ENCODE measurements around the gene CRB2.
"Not testable (repeated sequence)": the region's sequence is repeated elsewhere in the genome, so short reads cannot be mapped to it uniquely, and the experiment has no call there.

Gene CRB2

DNA sequence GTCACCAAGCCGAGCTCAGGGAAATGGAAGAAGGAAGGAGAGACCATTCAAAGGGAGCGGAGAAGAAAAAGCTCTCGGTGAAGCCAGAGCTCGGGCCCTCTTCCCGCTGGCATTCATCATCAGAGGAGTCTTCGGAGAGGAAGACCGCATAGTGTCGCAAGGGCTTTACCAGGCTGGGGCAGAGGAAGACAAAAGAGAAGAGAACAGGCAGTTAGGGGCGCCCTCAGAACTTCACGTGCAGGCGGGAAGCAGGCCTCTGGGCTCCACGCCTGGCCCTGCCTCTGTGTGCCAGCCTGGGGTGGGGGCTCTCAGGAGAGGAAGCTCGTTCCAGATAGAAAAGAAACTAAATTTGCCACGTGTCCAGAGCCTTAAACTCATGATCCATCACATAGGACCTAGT, 31.7 kb downstream of the CRB2 start:
- no peak for DNase-seq

DNA sequence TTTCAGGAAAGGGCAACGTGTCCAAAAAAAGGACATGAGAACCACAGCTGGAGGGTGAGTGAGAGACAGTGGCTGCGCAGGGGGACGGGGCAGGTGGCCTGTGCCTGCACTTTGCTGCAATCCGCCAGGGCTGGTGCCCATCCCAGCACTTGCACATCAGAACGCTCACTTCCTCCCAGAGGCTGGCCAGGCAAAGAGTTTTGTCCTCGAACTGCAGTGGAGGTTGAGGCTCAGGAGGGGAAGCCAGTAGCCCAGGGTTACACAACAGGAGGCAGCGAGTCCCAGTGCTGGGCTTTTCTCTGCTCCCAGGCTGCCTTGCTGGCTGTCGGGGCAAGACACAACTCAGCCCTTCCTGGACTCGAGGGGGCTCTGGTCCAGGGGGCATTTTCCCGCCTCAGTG, 33.1 kb downstream of the CRB2 start:
- no peak for DNase-seq

DNA sequence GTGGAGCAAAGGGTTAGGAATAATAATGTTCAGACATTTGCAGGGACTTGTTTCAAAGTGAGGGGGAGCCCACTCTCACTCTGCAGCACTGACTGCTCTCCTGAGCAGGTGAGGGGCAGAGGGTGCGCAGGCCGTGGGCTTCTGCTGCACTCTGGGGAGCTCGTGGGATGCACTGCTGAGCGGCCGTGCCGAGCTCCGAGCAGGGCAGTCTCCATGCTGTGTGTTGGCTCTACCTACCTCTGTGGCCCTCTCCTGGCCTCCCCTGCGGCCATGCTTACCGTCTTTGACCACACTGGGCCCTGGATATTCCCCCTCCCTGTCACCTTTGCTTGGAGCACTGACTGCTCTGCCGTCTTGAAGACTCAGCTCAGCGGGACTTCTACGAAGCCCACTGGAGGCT, 33.7 kb downstream of the CRB2 start:
- DNase-seq, result no peak

DNA sequence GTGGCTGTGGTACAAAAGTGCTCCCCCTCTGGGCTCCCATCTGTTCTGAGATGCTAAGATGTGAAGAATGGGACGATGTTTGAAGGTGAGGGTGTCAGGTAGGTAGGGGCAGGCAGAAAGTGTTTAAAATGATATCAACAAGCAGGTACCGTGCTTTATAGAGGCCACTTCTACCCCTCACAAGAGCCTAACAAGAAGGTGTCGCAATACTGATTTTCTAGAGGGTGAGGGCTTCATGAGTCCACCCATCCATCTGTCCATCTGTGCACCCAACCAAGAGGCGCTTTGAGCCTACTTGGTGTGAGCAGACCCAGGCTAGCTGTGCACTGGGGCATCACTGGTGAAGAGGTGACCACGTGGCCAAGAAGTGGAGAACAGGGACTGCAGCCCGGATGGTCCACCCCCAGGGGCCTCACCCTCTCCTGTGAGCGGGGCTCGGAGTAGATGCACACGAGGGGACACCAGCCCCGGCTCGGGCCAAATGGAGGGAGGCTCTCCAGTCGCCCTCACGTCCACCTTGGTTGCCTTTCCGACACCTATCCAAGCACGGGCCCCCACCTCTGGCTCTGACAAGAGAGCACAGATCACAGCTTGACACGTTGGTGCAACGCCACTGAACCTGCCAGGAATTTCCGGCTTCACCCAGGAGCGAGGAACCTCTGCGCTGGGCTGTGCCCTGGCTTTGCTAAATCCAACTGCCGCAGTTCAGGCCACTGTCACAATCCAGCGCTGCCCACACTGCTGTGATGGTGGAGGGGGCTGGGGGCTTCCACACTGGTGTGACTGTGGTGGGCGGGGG, 34.5 kb downstream of the CRB2 start:
- DNase-seq, result no peak

DNA sequence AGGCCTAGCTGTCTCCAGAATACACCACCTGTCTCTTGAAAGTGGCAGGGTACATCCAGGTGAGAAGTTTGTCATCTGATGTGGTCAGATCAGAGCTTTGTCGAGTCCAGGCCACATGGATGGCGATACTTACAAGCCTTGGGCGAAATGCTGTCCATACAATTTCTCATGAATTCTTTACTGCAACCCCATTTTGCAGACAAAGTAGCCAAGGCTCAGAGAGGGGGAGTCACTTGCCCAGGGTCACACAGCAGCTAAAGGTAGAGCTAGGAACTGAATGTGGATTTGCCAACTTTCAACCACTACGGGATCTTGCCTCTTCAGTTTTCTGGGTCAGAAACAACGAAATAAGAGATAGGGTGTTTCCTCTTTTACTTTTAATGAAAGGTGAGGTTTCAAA, 35.2 kb downstream of the CRB2 start:
- no peak for DNase-seq

DNA sequence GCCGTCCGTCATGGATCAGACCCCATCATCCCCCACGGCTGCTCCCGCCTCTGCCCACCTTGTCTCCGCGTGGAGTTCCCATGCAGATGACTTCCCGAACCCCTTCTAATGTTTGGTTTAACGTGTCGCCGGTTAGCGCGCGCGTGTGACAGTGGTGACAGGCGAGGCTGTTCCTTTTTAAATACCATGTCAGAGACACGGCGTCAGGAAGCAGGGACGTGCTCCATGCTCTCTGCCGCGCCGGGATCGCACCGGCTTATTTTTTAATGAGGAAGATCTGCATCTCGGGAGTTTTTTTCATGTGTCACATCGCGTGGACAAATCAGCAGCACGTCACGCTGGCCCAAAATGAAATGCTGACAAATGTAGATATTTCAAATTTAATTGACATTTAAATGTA, 35.9 kb downstream of the CRB2 start:
- DNase-seq, result no peak

DNA sequence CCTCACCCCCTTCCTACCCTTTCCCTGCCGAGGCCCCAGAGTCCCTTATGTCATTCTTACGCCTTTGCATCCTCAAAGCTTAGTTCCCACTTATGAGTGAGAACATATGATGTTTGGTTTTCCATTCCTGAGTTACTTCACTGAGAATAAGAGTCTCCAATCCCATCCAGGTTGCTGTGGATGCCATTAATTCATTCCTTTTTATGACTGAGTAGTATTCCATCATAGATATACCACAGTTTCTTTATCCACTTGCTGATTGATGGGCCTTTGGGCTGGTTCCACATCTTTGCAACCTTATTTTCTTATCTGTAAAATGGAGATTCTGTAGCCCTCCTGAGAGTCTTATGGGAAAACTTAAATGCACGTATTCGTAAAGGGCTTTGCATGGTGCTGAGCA, 36.8 kb downstream of the CRB2 start:
- no peak for DNase-seq

DNA sequence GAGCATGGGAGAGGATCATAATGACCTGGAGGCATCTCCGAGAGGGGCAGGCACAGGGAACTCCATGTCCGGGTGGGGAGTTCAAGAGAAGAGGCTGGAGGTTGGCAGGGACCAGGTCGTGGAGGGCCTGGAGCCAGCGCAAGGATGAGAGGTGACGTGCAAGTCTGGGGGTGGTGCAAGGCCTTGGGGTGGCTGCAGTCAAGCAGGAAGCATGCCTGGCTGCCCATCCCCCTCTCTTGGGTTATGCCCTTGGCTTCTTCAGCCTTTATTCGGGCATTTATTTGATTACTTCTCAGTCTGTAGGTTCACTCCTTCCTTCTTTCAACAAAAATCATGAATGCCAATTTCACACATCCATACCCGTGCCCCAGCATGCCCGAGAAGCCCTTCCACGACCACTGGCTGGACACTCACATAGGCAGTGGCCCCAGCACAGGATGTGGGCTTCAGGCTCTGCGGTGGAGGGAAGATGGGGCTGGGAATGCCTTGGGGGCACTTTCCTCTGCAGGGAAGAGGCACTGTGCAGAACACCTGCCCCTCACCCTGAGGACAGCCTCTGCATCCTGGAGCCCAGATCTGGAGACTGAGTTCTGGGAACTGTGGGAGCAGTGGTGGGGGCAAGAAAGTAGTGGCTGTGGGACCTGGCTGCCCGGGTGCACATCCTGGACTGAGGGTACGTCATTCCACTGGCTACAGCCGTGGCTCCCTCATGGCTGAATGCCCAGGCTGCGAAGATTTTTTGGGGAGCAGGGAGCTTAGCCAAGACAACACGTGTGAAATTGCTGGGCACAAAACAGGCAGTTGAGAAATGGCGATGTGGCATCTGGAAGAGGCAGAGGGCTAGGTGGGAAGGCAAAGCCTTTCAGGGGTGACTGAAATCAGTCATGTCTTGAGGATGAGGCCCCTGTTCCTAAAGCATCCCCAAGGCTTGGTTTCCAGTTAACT, 38.6 kb downstream of the CRB2 start:
- no peak for DNase-seq

DNA sequence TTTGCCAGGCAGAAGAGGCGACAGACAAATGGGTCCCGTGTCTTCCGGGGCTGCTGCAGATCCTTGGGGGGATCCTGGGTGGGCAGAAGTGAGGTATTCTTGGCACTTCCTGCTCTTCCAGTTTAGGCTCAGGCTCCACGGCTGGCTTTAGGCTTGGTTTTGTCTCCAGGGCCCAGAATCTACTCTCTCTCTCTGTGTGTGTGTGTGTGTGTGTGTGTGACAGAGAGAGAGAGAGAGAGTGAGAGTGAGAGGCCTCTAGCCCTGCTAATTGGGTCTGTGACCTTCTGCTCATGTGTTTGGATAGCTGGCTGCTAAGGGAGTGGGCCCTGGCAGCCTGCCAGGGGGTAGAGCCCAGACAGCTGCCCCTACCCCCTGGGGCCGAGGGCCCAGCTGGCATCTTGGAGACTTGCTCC, 39.3 kb downstream of the CRB2 start:
- no peak for DNase-seq

DNA sequence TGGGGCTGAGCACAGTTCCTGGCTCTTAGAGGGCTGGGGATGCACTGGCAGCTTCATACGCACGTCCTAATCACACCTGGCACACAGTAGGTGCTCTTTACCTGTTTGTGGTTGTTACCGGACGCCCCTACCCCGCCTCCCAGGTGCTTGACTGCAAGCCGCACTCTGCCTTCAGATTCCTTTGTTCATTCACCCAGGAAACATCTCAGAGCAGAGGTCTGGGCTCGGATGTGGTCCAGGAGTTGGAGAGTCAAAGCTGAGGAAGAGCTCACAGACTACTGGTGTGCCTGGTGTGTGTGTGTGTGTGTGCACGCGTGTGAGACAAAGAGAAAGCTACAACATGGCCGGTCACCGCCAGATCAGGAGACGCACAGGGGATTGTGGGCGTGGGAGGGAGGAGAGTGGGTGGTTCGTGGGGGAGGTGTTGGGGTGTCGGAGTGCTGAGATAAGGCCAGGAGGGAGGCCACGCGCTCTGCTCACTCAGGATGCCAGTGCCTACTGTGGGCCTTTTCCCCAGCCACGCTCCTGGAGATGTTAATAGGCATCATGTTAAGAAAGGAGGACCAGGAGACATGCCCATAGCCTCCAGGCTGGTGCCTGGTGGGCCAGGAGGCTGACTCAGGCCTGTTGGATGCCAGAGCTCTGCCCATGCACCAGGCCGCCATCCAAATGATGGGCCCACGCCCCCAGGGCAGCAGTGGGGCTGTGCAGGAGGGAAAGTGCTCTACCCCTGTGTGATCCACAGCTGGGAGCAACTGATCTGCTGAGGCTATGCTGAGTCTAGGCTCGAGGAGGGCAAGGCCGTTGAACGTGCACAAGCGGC, 39.9 kb downstream of the CRB2 start:
- DNase-seq, result no peak

DNA sequence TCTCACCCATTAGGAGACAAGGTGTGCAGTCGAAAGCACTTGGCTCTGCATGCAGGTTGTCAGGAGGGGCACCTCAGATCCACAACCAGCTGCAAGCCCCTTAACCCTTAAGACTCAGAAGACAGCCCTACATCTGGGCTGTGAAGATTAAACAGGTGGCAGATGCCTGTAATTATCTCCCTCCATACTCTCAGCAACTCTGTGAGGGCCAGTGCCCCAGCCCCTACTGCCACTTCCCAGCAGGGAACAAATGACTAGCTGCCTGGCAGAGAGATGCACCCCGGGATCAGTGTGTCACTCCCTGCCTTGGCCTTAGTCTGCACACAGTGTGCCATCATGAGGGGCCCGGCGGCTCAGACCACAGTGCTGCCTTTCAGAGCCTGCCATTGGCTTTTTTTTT, 42.0 kb downstream of the CRB2 start:
- no peak for DNase-seq

DNA sequence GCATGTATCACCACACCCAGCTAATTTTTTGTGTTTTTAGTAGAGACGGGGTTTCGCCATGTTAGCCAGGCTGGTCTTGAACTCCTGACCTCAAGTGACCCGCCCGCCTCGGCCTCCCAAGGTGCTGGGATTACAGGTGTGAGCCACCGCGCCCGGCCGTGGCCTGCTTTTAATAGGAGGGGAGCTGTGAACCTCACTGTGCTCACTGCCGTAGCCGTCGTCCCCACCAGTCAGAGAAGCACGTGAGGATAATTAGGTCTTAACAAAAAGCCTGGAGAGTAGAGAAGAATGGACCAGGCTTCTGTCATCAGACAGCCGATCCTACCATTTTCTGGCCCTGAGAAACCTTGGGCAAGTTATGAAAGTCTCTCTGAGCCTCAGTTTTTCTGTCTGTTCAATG, 42.9 kb downstream of the CRB2 start:
- DNase-seq, result not testable (repeated sequence)

DNA sequence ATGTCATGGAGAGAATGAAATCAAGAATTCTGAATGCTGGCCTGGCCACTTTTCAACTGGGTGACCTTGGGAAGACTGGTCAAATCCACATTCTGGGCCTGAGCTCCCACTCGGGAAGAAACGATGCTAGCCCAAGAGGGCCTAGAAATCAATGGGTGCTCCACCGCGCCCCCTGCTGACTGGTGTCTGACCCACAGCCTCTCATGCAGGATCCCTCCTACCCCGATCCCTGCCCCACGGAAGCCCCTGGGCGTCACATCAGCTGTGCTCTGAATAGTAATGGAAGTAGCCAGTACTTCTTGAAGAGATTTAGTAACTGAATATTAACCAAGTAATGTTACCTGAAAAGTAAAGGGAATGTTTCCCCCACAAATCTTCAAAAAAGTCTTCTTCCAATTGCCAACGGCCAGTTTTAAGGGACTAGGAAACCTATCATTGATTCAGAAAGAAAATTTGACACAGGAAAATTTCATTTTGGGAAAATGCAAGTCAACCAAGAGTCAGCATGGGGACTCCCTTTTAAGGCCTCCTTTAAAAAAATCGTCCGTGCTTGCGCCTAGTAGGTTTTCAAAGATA, 43.9 kb downstream of the CRB2 start:
- DNase-seq, result no peak

DNA sequence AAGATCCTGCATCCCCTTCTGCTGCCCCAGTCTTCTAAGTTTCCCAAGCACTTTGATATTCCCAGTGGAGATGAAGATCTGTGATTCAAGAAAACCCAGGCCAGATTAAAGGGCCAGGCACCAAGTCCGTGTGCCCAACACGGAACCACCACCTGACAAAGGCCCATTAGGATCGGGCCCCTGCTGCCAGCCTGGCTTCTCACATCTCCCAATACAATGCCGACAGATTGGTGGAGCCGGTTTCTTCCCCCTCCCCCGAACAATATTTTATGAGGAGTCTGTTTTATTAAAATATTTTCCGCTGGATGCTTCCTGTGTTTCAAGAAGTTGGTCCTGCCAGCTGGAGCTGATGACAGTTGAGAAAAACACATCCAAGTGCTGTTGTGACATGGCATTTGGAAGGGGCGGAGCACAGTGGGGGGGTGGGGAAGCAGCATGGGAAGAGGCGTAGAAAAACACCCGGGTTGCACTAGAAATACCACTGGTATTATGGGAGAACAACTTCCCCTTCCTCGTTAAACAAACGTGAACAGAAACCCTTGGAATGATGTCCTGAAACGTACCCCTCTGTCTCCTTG, 45.0 kb downstream of the CRB2 start:
- DNase-seq, result no peak

DNA sequence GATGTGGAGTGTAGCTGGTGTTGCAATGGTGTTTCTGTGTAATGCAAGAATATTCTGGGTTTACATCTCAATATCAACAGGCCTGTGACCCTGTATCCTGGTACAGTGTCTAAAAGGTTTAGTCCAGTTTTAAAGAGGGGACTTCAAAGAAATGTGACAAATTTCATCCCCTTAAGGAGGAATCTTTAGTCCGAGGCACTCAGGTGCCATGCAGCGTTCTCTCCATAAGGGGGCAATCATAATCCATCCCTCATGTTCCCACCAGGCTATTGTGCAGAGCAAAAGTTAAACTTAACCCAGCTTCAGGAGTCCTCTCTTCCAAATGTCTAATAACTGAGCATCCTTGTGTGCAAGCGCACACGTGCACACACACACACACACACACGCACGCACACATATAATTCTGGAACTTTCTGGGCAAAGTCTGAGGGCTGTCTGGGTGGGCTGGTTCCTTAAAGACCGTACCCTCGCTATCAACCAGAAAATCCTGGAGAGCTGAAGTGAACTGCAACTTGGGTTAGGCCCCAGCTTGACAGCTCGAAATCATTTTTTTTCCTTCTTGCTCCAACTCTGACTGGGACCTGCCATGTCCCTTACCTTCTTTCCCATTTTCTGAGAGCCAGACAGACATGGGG, 46.0 kb downstream of the CRB2 start:
- no peak for DNase-seq

DNA sequence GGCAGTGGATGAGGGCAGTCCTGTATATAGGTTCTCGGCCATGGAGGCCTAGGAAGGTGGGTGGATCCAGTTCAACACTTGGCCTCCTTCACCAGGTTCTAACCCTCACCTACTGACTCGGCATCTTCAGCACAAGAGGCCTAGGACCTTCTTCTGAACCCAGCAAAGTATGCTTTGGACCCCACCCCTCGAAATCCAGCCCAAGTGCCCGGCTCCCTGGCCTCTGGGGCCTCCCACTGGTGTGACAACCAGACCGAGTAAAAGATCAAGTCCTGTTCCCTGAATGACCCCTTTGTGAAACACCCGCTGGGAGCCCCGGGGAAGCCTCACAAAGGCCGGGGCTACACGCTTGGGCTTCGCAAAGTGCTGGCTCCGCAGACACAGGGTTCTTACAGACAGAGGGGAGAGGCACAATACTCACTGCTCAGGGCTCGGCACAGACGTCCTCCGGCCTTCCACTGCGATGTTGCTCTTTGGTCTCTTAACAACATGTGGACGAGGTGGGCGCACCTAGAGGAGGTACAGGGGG, 47.0 kb downstream of the CRB2 start:
- no peak for DNase-seq

DNA sequence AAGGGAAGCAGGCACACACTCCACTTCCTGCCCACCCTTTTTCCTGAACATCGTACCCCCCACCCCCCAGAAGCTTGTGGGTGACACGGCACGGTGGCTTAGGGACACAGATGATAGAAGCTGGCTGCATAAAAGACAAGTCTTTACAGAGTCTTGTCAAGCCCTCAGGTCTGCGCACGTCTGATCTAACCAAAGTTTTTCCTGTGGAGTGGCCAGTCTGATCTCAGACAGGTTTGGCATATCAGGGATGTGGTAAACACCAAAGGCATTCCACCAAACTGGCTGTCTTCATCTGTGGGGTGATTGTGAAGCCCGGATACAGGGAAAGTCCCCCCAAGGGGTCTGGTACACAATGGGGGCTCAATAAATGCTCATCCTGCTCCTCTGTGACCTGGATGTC, 50.0 kb downstream of the CRB2 start:
- DNase-seq, result no peak

DNA sequence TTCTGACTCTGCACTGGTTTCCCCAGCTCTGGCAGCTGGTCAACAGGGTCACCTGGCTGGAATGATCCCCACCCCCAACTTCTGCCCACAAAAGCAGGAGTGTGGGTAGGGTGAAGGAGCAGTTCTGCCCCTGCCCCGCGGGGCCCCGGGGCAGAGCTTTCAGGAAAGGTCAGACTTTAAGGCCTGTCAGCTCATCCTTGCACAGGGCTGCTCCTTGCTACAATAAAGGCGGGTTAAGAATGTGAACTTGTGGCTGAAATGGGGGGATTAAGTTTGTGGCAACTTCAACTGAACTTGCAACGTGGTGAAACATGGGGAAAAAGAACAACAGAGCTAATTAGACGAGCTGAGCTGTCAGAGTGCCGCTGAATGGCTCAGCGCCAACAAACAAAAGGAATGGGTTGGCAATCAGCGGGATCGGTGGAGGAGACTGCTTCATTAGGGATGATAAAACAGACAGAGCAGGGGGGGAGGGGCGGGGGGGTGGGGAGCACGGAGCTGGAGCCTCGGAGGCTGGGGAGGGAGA, 50.8 kb downstream of the CRB2 start:
- no peak for DNase-seq

DNA sequence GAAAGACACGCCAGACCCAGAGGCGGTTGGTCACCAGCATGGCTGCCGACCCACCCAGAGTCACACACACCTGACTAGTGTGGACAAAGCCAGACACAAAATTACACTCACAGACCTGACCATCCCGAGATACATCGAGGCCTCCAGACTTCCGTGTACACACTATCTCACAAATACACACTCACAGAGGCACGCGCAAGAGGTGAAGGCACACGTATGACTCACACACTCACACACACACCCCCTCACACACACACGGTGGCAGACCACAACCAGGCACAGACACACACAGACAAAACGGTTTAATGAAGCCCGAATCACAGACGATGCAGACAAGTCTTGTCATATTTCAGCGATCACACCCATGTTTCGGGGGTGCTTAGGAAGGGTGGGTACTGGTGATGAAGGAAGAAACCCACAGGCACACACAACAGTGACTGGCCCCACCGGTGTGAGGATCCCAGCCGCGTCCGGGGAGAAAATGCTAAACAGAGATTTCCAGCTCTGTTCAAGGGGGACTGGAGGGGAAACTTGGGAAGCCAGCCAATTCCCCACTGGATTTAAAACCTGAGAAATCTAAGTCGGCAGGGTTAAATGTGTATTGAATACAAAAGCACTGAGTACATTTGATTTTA, 51.3 kb downstream of the CRB2 start:
- DNase-seq, result no peak

DNA sequence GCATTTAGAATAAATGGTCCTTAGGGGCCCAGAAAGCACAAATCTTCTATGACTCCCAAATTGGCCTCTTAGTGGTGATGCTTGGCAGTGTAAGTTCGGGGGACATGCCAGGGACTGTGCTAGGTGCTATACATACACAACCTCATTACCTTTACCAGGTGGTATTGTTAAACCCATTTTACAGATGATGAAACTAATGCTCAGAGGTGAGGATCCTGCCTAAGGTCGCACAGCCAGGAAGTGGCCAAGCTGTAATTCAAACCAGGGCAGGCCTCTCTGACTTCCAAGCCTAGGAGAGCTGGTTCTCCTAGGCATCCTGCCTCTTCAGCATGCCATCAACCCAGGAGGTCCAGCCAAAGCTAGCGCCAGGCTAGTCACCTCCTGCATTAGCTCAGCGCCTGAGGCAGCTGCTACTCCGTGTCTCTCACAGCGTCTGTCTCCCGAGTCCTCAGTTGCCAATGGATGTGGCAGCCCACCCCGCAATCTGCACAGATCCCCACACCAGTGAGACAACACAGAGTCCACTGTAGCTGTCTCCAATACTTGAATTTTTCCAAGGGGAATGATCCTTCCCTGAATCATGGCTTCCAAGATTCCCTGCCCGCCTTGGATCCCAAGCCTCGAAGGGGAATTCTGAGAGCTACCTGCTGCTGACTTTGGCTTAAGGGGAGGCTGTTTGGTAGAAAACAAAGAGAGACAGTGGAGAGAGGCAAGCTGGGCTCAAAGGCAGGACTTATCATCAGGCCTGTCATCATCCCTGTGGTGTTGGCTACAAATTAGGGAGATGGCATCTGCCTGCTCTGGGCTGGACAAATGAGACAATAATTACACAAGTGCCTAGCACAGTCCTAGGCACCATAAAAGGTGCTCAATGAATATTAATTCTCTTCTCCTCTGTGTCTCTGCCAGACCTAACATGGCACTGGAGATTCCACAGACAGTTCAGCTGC, 52.6 kb downstream of the CRB2 start:
- no peak for DNase-seq
